Activated CD8-positive, alpha-beta memory T cell treated with anti-CD3 and anti-CD28 coated beads, Interleukin-2, amount 50 U/mL, for 24 hours (primary cell): Measurements from ENCODE around the gene MAP3K20.
"Not testable (repeated sequence)": the region's sequence is repeated elsewhere in the genome, so short reads cannot be mapped to it uniquely, and the experiment has no call there.

Source experiments
- DNase-seq: peaks from one replicate; pipeline ENCODE4 v3.0.0-alpha.2; 2020; ENCODE audit errors: extremely low read depth

MAP3K20 gene

GRCh38 chr2:173278794-173279526, 203.3 kb downstream of the MAP3K20 start:
- no peak for DNase-seq

GRCh38 chr2:173279527-173279868, 203.9 kb downstream of the MAP3K20 start:
- DNase-seq, result no peak

- no peak for DNase-seq
Measured at GRCh38 chr2:173280853-173281252, 205.2 kb downstream of the MAP3K20 start.

GRCh38 chr2:173281898-173282297, 206.3 kb downstream of the MAP3K20 start:
- DNase-seq, result not testable (repeated sequence)

GRCh38 chr2:173282795-173283545, 207.3 kb downstream of the MAP3K20 start:
- no peak for DNase-seq

DNA sequence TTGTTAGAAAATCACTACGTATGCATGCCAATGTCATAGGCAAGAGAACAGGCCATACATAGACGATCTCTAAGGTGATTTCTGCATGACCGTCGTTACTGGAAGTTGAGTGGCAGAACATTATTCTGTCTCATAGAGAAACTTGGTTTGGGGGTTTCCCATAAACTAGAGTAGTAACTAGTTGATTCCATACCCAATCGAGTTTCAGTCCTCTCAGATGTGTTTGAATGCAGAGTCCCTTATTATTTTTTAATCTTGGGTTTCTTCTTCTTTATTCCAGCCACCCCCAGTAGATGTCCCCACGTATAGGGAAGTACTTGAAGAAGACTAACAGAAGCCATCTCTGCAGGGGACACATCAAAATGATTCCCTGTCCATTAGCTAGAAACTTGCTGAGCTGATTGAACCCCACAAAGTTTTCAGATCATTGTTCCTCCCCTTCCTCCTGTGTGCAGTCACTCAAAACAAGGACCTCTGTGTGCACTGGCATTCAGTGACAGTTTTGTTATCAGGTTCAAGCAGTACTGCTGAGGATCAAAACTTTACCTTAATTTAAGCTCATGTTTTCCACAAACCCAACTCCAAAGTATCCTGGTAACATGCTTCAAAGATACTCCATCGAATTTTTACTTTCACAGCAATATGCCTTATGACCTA, 210.6 kb downstream of the MAP3K20 start:
- DNase-seq, result no peak

DNA sequence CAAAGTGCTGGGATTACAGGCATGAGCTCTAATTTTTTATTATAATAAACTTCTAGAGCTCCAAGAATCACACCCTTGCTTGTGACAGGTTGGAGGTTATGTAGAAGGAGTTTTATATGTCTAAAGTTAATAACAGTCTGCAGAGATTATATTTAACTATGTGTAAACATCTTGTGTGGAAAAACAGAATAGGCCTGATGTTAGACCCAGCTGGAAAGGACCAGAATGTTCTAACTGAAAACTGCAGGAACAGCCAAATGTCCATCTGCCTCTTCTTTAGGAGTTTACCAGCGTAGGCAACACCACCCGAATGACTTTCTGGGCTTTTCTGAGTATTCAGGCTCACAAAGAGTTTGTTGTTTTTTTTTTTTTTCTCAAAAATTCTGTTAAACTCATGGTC, 211.9 kb downstream of the MAP3K20 start:
- no peak for DNase-seq

DNA sequence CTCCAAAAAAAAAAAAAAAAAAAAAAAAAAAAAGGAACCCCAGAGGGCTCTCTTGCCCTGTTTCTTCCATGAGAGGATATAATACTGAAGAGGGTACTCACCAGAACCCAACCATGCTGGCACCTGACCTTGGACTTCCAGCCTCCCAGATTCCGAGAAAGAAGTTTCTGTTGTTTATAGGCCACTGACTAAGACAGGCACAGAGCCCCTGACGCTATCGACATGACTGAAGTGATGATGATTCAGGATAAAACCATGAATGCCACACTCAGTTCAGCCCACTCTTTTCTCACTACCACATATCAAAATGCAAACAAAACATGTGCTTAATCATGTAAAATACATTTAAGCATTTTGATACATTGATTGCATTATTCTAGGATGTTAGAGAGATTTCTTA, 212.9 kb downstream of the MAP3K20 start:
- DNase-seq, result no peak

DNA sequence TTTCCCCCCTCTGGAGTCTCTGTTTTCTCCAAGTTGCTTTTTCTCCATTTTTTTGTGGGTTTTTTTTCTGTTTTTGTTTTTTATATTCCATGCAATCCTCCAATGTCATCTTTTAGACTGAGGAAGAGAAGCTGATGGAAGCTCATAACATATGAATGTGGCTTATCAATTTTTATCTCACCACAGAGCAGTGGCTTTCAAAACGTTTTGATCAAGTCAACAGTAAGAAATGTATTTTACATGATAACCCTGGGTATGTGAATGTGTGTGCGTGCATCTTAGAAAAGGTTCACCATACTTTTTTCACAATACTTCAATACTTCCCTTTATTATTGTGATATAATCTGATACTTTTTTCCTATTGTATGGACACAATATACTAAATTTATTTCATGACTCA, 214.4 kb downstream of the MAP3K20 start:
- no peak for DNase-seq

DNA sequence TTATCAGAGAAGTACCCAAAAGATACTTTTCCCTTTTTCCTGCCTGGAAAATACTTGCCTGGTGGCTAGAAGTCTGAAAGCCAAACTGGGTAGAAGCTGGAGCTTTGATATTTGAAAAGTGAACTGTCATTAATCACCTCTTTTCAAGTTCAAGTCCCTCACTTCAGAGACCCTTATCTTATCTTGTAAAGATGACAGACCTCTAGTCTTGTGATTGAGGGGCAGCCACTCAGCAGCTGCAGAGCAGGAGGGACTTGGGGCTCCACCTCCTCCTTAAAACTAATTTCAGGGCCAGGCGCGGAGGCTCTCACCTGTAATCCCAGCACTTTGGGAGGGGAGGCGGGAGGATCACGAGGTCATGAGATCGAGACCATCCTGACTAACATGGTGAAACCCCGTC, 214.9 kb downstream of the MAP3K20 start:
- no peak for DNase-seq

- DNase-seq, result no peak
Measured at GRCh38 chr2:173291412-173291811, 215.8 kb downstream of the MAP3K20 start.

- no peak for DNase-seq
Measured at GRCh38 chr2:173296235-173296634, 220.6 kb downstream of the MAP3K20 start.

- no peak for DNase-seq
Measured at GRCh38 chr2:173298536-173299097, 223.0 kb downstream of the MAP3K20 start.

GRCh38 chr2:173299764-173300163, 224.1 kb downstream of the MAP3K20 start:
- no peak for DNase-seq

GRCh38 chr2:173300458-173300857, 224.8 kb downstream of the MAP3K20 start:
- no peak for DNase-seq

DNA sequence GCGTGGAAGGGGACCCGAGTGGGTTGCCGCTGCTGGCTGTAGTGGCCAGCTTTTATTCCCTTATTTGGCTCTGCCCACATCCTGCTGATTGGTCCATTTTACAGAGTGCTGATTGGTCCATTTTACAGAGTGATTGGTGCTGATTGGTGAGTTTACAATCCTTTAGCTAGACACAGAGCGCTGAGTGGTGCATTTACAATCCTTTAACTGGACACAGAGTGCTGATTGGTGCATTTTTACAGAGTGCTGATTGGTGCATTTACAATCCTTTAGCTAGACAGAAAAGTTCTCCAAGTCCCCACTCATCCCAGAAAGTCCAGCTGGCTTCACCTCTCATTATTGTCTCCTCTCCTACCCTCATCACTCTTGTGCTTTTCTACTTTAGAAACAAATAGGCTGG, 225.9 kb downstream of the MAP3K20 start:
- DNase-seq, result not testable (repeated sequence)

- DNase-seq, result no peak
Measured at GRCh38 chr2:173305303-173305702, 229.7 kb downstream of the MAP3K20 start.

DNA sequence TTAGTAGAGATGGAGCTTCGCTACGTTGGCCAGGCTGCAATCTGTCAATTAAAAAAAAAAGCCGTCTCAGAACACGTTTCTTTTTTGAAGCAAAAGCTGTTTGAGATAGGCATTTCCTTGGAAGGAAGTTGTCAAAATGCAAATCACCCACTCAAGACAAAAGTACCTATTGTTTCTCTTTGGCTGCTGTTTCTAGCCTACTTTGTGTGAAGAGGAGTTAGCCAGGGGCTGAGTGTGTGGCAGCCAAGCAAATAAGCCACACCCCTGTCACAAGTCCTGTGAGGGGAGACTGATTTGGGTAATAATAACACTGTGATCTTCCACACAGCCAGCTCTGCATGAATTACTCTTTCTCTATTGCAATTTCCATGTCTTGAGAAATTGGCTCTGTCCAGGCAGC, 231.6 kb downstream of the MAP3K20 start:
- DNase-seq, result no peak

DNA sequence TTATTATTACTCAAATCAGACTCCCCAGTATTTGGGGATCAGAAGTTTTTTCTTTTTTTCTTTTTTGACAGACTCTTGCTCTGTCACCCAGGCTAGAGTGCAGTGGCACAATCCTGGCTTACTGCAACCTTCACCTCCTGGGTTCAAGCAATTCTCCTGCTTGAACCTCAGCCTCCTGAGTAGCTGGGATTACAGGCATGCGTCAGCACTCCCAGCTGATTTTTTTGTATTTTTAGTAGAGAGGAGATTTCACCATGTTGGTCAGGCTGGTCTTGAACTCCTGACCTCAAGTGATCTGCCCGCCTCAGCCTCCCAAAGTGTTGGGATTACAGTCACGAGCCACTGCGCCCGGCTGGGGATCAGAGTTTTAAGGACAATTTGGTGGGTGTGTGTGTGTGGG, 233.7 kb downstream of the MAP3K20 start:
- DNase-seq, result not testable (repeated sequence)

DNA sequence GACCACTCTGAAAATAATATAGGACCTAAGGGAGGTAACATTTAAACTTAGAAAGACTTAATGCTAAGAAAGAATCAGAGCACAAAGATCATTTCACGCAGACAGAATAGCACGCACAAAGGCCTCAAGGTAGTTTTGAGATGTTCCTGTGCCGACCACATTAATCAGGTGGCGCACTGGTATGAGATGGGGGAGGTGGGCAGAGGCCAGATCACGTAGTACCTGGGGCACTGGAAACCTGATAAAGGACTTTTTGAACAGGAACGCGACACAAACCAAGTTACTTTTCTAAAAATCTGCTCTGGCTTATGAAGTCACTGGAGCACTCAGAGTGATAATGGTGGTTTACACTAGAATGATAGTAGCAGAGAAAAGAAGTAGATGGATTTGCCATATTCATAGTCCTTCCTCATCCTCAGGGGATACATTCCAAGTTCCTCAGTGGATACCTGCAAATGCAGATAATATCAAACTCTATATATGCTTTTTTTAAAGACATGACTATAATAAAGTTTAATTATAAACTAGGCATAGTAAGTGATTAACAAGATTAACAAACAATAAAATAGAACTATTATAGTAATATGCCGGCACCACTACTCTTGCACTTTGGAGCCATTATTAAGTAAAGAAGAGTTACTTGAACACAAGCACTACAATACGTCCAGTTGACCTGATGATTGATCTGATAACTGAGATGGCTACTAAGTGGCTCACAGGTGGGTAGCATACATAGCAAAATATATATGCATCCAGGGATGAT, 236.4 kb downstream of the MAP3K20 start:
- DNase-seq, result no peak
